ENCODE measurements around the gene LRIG3. TPM values are rescaled to one million over a fixed set of nuclear protein-coding genes. Genes with fewer than 3 reads are reported as not detected.

The LRIG3 gene
- total RNA-seq (ENCODE audit: low replicate concordance), result 32.4 and 51.4 TPM in 2 replicates
- long read RNA-seq, full-length matches to known transcripts, result 3 of 20 reads
- long read RNA-seq, partial matches to known transcripts, result 13 of 20 reads
- long read RNA-seq, other reads (novel, unspliced or antisense), result 4 of 20 reads

- H3K36me3 Mint-ChIP-seq, result no peaks in the 10 kb centered on the region
- H3K27ac Mint-ChIP-seq, result peak within 1 kb of the TSS; percentile 92
- peak; percentile 94 for DNase-seq (ENCODE audit: extremely low spot score, unreplicated experiment)
- peaks cover 34% of the 10 kb centered on the region for H3K4me1 Mint-ChIP-seq (ENCODE audit: unreplicated experiment)
- peak within 1 kb of the TSS; percentile 95 for H3K4me3 Mint-ChIP-seq
- TF ChIP-seq CTCF (conservative IDR thresholded peaks at IDR 0.05), result peak; percentile 59
- H3K27me3 Mint-ChIP-seq, result no peaks in the 10 kb centered on the region
- no peaks in the 10 kb centered on the region for H3K9me3 Mint-ChIP-seq
These were observed at the start of gene LRIG3 for GRCh38 chr12:58920102-58920960. Gene LRIG3 (minus strand): TSS chr12:58920504. CDS start chr12:58920235, 269 bp downstream.

GRCh38 chr12:58969237-58969636 is 48.9 kb upstream of the LRIG3 start:
- no peak for TF ChIP-seq CTCF (conservative IDR thresholded peaks at IDR 0.05)
- Mint-ChIP-seq H3K4me1 (ENCODE audit: unreplicated experiment) (peaks cover 23% of the 10 kb centered on the region), H3K36me3 (no peaks in the 10 kb centered on the region), H3K27ac (no peak overlapping the region), H3K9me3 (no peaks in the 10 kb centered on the region), H3K27me3 (no peaks in the 10 kb centered on the region), H3K4me3 (no peak overlapping the region)
- DNase-seq (ENCODE audit: extremely low spot score, unreplicated experiment), result no peak

- Mint-ChIP-seq H3K9me3 (no peaks in the 10 kb centered on the region), H3K27ac (no peak overlapping the region), H3K4me3 (no peak overlapping the region), H3K4me1 (ENCODE audit: unreplicated experiment) (peaks cover 23% of the 10 kb centered on the region), H3K36me3 (no peaks in the 10 kb centered on the region), H3K27me3 (no peaks in the 10 kb centered on the region)
- DNase-seq (ENCODE audit: extremely low spot score, unreplicated experiment), result no peak
- no peak for TF ChIP-seq CTCF (conservative IDR thresholded peaks at IDR 0.05)
These were observed 47.3 kb upstream of the LRIG3 start for GRCh38 chr12:58967561-58967960.

GRCh38 chr12:58966939-58967338 is 46.6 kb upstream of the LRIG3 start:
- H3K4me1 Mint-ChIP-seq (ENCODE audit: unreplicated experiment), result peaks cover 24% of the 10 kb centered on the region

GRCh38 chr12:58965568-58965967 is 45.3 kb upstream of the LRIG3 start:
- Mint-ChIP-seq H3K27me3 (no peaks in the 10 kb centered on the region), H3K27ac (no peak overlapping the region), H3K9me3 (no peaks in the 10 kb centered on the region), H3K36me3 (no peaks in the 10 kb centered on the region), H3K4me3 (no peak overlapping the region), H3K4me1 (ENCODE audit: unreplicated experiment) (peaks cover 34% of the 10 kb centered on the region)
- no peak for TF ChIP-seq CTCF (conservative IDR thresholded peaks at IDR 0.05)
- no peak for DNase-seq (ENCODE audit: extremely low spot score, unreplicated experiment)

More at GRCh38 chr12:58966939-58967338, 46.6 kb upstream of the LRIG3 start:
- TF ChIP-seq CTCF (conservative IDR thresholded peaks at IDR 0.05), result no peak
- DNase-seq (ENCODE audit: extremely low spot score, unreplicated experiment), result no peak
- no peaks in the 10 kb centered on the region for H3K9me3 Mint-ChIP-seq
- no peak overlapping the region for H3K27ac Mint-ChIP-seq
- H3K27me3 Mint-ChIP-seq, result no peaks in the 10 kb centered on the region
- H3K4me3 Mint-ChIP-seq, result no peak overlapping the region
- no peaks in the 10 kb centered on the region for H3K36me3 Mint-ChIP-seq
